ENCODE results near the gene DEFB110.

Gene DEFB110

GRCh38 chr6:50030777-50031562, 9.2 kb upstream of the DEFB110 start:
- TF ChIP-seq FOXP2 (optimal IDR thresholded peaks at IDR 0.05; ENCODE audit: borderline replicate concordance, extremely low read depth, extremely low read length, insufficient read depth) = no peak
- TF ChIP-seq SIN3A (IDR thresholded peaks at IDR 0.05; ENCODE audit: borderline replicate concordance, insufficient read depth, low read length) = no peak
- TF ChIP-seq, protein P1, sequence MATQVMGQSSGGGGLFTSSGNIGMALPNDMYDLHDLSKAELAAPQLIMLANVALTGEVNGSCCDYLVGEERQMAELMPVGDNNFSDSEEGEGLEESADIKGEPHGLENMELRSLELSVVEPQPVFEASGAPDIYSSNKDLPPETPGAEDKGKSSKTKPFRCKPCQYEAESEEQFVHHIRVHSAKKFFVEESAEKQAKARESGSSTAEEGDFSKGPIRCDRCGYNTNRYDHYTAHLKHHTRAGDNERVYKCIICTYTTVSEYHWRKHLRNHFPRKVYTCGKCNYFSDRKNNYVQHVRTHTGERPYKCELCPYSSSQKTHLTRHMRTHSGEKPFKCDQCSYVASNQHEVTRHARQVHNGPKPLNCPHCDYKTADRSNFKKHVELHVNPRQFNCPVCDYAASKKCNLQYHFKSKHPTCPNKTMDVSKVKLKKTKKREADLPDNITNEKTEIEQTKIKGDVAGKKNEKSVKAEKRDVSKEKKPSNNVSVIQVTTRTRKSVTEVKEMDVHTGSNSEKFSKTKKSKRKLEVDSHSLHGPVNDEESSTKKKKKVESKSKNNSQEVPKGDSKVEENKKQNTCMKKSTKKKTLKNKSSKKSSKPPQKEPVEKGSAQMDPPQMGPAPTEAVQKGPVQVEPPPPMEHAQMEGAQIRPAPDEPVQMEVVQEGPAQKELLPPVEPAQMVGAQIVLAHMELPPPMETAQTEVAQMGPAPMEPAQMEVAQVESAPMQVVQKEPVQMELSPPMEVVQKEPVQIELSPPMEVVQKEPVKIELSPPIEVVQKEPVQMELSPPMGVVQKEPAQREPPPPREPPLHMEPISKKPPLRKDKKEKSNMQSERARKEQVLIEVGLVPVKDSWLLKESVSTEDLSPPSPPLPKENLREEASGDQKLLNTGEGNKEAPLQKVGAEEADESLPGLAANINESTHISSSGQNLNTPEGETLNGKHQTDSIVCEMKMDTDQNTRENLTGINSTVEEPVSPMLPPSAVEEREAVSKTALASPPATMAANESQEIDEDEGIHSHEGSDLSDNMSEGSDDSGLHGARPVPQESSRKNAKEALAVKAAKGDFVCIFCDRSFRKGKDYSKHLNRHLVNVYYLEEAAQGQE (IDR thresholded peaks at IDR 0.05; ENCODE audit: insufficient read depth in 1 of 2, low read depth in 2 of 2, low read length in 2 of 2) = no peak
- no peak for TF ChIP-seq TAF1 (IDR thresholded peaks at IDR 0.05; ENCODE audit: borderline replicate concordance, insufficient read depth, low read length)
- no peak for TF ChIP-seq POLR2AphosphoS5 (IDR thresholded peaks at IDR 0.05; ENCODE audit: low read depth, low read length)

DNA sequence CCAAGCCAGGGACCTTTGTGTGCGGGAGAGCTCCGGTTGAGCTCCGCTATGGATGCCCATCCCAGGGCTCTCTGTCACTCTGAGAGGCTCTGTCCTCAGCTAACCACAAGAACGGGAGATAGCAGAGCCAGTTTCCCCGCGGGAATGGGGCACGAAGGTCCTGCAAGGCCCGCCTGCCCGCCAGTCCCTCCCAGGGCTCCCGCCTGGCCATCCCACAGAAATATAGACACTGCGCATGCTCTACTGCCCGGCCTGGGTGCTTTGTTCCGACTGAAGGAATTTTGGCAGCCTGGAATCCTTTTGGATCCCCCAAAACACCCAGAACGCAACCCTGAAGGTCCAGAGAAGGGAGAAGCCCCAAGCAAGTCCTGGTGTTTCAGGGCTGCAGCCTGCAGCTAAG, 8.6 kb upstream of the DEFB110 start:
- TF ChIP-seq TAF1 (IDR thresholded peaks at IDR 0.05; ENCODE audit: borderline replicate concordance, insufficient read depth, low read length) = no peak
- no peak for TF ChIP-seq FOXP2 (optimal IDR thresholded peaks at IDR 0.05; ENCODE audit: borderline replicate concordance, extremely low read depth, extremely low read length, insufficient read depth)
- TF ChIP-seq, protein P1 (IDR thresholded peaks at IDR 0.05; ENCODE audit: insufficient read depth in 1 of 2, low read depth in 2 of 2, low read length in 2 of 2) = no peak
- TF ChIP-seq POLR2AphosphoS5 (IDR thresholded peaks at IDR 0.05; ENCODE audit: low read depth, low read length) = no peak
- TF ChIP-seq SIN3A (IDR thresholded peaks at IDR 0.05; ENCODE audit: borderline replicate concordance, insufficient read depth, low read length) = no peak

GRCh38 chr6:50025258-50025657, 3.5 kb upstream of the DEFB110 start:
- no peak for TF ChIP-seq POLR2AphosphoS5 (IDR thresholded peaks at IDR 0.05; ENCODE audit: low read depth, low read length)
- no peak for TF ChIP-seq FOXP2 (optimal IDR thresholded peaks at IDR 0.05; ENCODE audit: borderline replicate concordance, extremely low read depth, extremely low read length, insufficient read depth)
- TF ChIP-seq, protein P1 (IDR thresholded peaks at IDR 0.05; ENCODE audit: insufficient read depth in 1 of 2, low read depth in 2 of 2, low read length in 2 of 2) = no peak
- TF ChIP-seq TAF1 (IDR thresholded peaks at IDR 0.05; ENCODE audit: borderline replicate concordance, insufficient read depth, low read length) = no peak
- TF ChIP-seq SIN3A (IDR thresholded peaks at IDR 0.05; ENCODE audit: borderline replicate concordance, insufficient read depth, low read length) = no peak

GRCh38 chr6:50007819-50008218, 14.0 kb downstream of the DEFB110 start:
- TF ChIP-seq, protein P1 (IDR thresholded peaks at IDR 0.05; ENCODE audit: insufficient read depth in 1 of 2, low read depth in 2 of 2, low read length in 2 of 2) = no peak
- no peak for TF ChIP-seq TAF1 (IDR thresholded peaks at IDR 0.05; ENCODE audit: borderline replicate concordance, insufficient read depth, low read length)
- no peak for TF ChIP-seq SIN3A (IDR thresholded peaks at IDR 0.05; ENCODE audit: borderline replicate concordance, insufficient read depth, low read length)
- no peak for TF ChIP-seq POLR2AphosphoS5 (IDR thresholded peaks at IDR 0.05; ENCODE audit: low read depth, low read length)
